Stomach (tissue), 9 donors: ENCODE measurements around the gene PKD2. TPM values are rescaled to one million over a fixed set of nuclear protein-coding genes. Genes with fewer than 3 reads are reported as not detected.

Experiments used
- DNase-seq, 2 donors: peaks; one replicate each; pipeline versions ENCODE4 v3.0.0 to v3.0.0-alpha.2; 2013 to 2019
- H3K27ac ChIP-seq, 5 donors: fragments of 200-600 bp in 4 of 5; sonication (generic) in 4 of 5; one replicate each; pipeline ENCODE4 v1.5.1; 2013 to 2019; ENCODE audit warnings: mild to moderate bottlenecking in 1 of 5, moderate library complexity in 1 of 5
- H3K27me3 ChIP-seq, 3 donors: fragments of 200-600 bp; sonication (generic); one replicate each; pipeline ENCODE4 v1.5.1; 2017 to 2019; ENCODE audit warnings: mixed run types in 1 of 3
- H3K36me3 ChIP-seq, 4 donors: fragments of 200-600 bp; sonication (generic); 1 replicate in 3 of 4; 2 replicates in 1 of 4; pipeline ENCODE4 v1.5.1; 2016 to 2019
- H3K4me1 ChIP-seq, 4 donors: fragments of 200-600 bp; sonication (generic); one replicate each; pipeline ENCODE4 v1.5.1; 2016 to 2019
- H3K4me3 ChIP-seq, 4 donors: fragments of 200-600 bp; sonication (generic) in 3 of 4; one replicate each; pipeline ENCODE4 v1.5.1; 2016 to 2019; ENCODE audit warnings: mild to moderate bottlenecking in 1 of 4
- H3K9me3 ChIP-seq, 4 donors: fragments of 200-600 bp; sonication (generic); one replicate each; pipeline ENCODE4 v1.5.1; 2016 to 2019
- CTCF ChIP-seq, 7 experiments: fragments of 450-650 bp in 4 of 7; fragments of 200-600 bp in 3 of 7; sonication (generic) in 3 of 7; IDR thresholded peaks; one replicate each; pipeline ENCODE4 v1.5.1; 2016 to 2019; ENCODE audit warnings: antibody characterized with exemption in 7 of 7, control low read depth in 2 of 7, mild to moderate bottlenecking in 1 of 7
- EP300 ChIP-seq: sonication (generic); formaldehyde crosslinking; IDR thresholded peaks from one replicate; pipeline ENCODE4 v1.6.1; 2017; ENCODE audit warnings: antibody characterized with exemption
- POLR2A ChIP-seq, 4 donors: fragments of 450-650 bp; IDR thresholded peaks; one replicate each; pipeline ENCODE4 v1.6.1; 2016; ENCODE audit warnings: antibody characterized with exemption in 4 of 4, control low read depth in 2 of 4, mild to moderate bottlenecking in 1 of 4, moderate library complexity in 1 of 4
- POLR2AphosphoS5 ChIP-seq, 3 donors: sonication (generic); formaldehyde crosslinking; IDR thresholded peaks; one replicate each; pipeline ENCODE4 v1.6.1; 2016; ENCODE audit warnings: antibody characterized with exemption in 3 of 3
- WGBS, 5 donors: extraction: QIAGEN DNeasy Blood & Tissue Kit in 3 of 5; methylation state at CpG; one replicate each; pipeline versions ENCODE4 v1.1.5 to v1.1.7; 2013 to 2018; 5-methylcytosine and 5-hydroxymethylcytosine counted together
- intact Hi-C: fragments of 100-400 bp; cut with DNase I; formaldehyde crosslinking; loops from one replicate; pipeline ENCODE4 v1.15.1; 2023; ENCODE audit warnings: low total_unique reads
- polyA plus RNA-seq, 3 donors: library from polyadenylated mRNA; stranded (reverse); fragments of 200-250 nt; gene quantifications; one replicate each; pipeline ENCODE4 v1.2.3, GENCODE V29; 2013
- total RNA-seq, 5 donors: library from RNA; depleted of rRNA; stranded (reverse); fragments of >200 nt; gene quantifications; one replicate each; pipeline versions ENCODE4 v1.1.0 to v1.2.3, GENCODE V29; 2014 to 2016
- donor health status: healthy with polysubstance abuse.
- donor health status: Bipolar disorder and iron deficiency.
- donor health status: healthy.

PKD2 gene
- total and polyA plus RNA-seq, 8 donors: 4.0 to 209 (median 32.7) TPM

- Histone ChIP-seq H3K36me3 (peaks cover 0 to 33% (median 17%) of the 10 kb centered on the region in 4 donors), H3K27me3 (no peaks in the 10 kb centered on the region), H3K4me1 (peaks cover 0 to 23% (median 2%) of the 10 kb centered on the region in 4 donors), H3K4me3 (no peak overlapping the region), H3K27ac (peak overlapping the region in 4 of 5 donors; percentile 4 to 67 (median 48)), H3K9me3 (peaks cover 0 to 15% (median 4%) of the 10 kb centered on the region in 4 donors)
- DNase-seq: peak in 1 of 2 donors; percentile 18
- intact Hi-C loops: no loop called here
- 51 to 62% (median 55%) methylated on average over 4 of the region's 4 CpGs for WGBS, 5 donors
- TF ChIP-seq EP300: no peak
- TF ChIP-seq CTCF (IDR thresholded peaks at IDR 0.05): no peak
- TF ChIP-seq POLR2A (IDR thresholded peaks at IDR 0.05): no peak
- peak in 2 of 3 donors; percentile 34 to 72 for TF ChIP-seq POLR2AphosphoS5 (IDR thresholded peaks at IDR 0.05)
Measured at GRCh38 chr4:88027611-88028608, 20.5 kb downstream of the PKD2 start.

GRCh38 chr4:88028946-88029345 is 21.5 kb downstream of the PKD2 start:
- Histone ChIP-seq H3K9me3 (peaks cover 0 to 15% (median 4%) of the 10 kb centered on the region in 4 donors), H3K27me3 (no peaks in the 10 kb centered on the region), H3K36me3 (peaks cover 0 to 36% (median 17%) of the 10 kb centered on the region in 4 donors), H3K4me1 (peaks cover 0 to 21% (median 0%) of the 10 kb centered on the region in 4 donors), H3K27ac (peak overlapping the region in 3 of 5 donors; percentile 44 to 67 (median 52)), H3K4me3 (no peak overlapping the region)
- TF ChIP-seq POLR2AphosphoS5 (IDR thresholded peaks at IDR 0.05) (no peak), POLR2A (IDR thresholded peaks at IDR 0.05) (no peak), CTCF (IDR thresholded peaks at IDR 0.05) (no peak)
- intact Hi-C loops: no loop called here
- WGBS, 5 donors: 65 to 85% (median 73%) methylated on average over 3 of the region's 3 CpGs
- no peak for DNase-seq

DNA sequence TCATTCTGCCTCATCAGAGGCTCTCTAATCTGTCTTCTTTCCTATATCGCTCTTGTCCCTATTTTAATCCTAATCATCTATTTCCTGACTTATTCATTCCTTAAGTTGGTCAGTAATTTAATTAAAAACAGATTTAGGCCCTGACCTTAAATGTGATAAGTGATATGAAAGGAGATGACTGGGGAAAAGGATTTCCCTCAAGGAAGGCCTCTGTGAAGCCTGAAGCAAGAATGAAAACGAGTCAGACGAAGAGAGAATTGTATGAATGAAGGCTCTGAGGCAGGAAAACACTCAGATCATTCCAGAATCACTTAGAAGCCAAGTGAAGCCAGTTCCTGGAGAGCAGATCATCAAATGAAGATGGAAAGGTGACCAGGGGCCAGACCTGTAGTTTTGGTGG is 22.1 kb downstream of the PKD2 start:
- peak overlapping the region in 2 of 5 donors; percentile 52 to 67 for H3K27ac ChIP-seq

More for the DNA sequence above, 22.1 kb downstream of the PKD2 start:
- H3K9me3 ChIP-seq: peaks cover 0 to 15% (median 4%) of the 10 kb centered on the region in 4 donors
- H3K4me3 ChIP-seq: no peak overlapping the region
- H3K4me1 ChIP-seq: peaks cover 0 to 21% (median 0%) of the 10 kb centered on the region in 4 donors
- no peaks in the 10 kb centered on the region for H3K27me3 ChIP-seq
- intact Hi-C loops: no loop called here
- WGBS, 5 donors: 87 to 95% (median 90%) methylated on average over 3 of the region's 3 CpGs
- DNase-seq: no peak
- TF ChIP-seq POLR2A (IDR thresholded peaks at IDR 0.05) (no peak), CTCF (IDR thresholded peaks at IDR 0.05) (no peak), EP300 (no peak), POLR2AphosphoS5 (IDR thresholded peaks at IDR 0.05) (no peak)
- H3K36me3 ChIP-seq: peaks cover 0 to 36% (median 17%) of the 10 kb centered on the region in 4 donors
